Fibroblast of the conjunctiva (primary cell): Measurements from ENCODE around the gene FHIT.

Experiments
- DNase-seq: peaks from one replicate; pipeline ENCODE4 v3.0.0-alpha.2; 2010; ENCODE audit warnings: low read depth

Gene FHIT

GRCh38 chr3:59877263-59878037, 1373.8 kb downstream of the FHIT start:
- no peak for DNase-seq

- DNase-seq: no peak
These were observed 1374.7 kb downstream of the FHIT start for GRCh38 chr3:59876533-59877062.

GRCh38 chr3:59873576-59874230, 1377.5 kb downstream of the FHIT start:
- DNase-seq: no peak

GRCh38 chr3:59872128-59872527, 1379.1 kb downstream of the FHIT start:
- DNase-seq: no peak

GRCh38 chr3:59867185-59868002, 1383.9 kb downstream of the FHIT start:
- DNase-seq: no peak

- no peak for DNase-seq
These were observed 1385.2 kb downstream of the FHIT start for GRCh38 chr3:59866076-59866475.

- DNase-seq: no peak
These were observed 1385.9 kb downstream of the FHIT start for GRCh38 chr3:59865351-59865750.

GRCh38 chr3:59862686-59863085, 1388.6 kb downstream of the FHIT start:
- no peak for DNase-seq

GRCh38 chr3:59857589-59858346, 1393.5 kb downstream of the FHIT start:
- peak; percentile 76 for DNase-seq

- no peak for DNase-seq
These were observed 1394.3 kb downstream of the FHIT start for GRCh38 chr3:59856934-59857460.

GRCh38 chr3:59854061-59854709, 1397.1 kb downstream of the FHIT start:
- DNase-seq: no peak

GRCh38 chr3:59850417-59850816, 1400.8 kb downstream of the FHIT start:
- no peak for DNase-seq

GRCh38 chr3:59845386-59845785, 1405.9 kb downstream of the FHIT start:
- no peak for DNase-seq

GRCh38 chr3:59843821-59844220, 1407.4 kb downstream of the FHIT start:
- no peak for DNase-seq

GRCh38 chr3:59839810-59840515, 1411.3 kb downstream of the FHIT start:
- DNase-seq: no peak

GRCh38 chr3:59839283-59839682, 1412.0 kb downstream of the FHIT start:
- peak; percentile 41 for DNase-seq

- DNase-seq: no peak
These were observed 1414.7 kb downstream of the FHIT start for GRCh38 chr3:59836531-59836930.

- no peak for DNase-seq
These were observed 1418.5 kb downstream of the FHIT start for GRCh38 chr3:59832702-59833101.

GRCh38 chr3:59832241-59832640, 1419.0 kb downstream of the FHIT start:
- no peak for DNase-seq

GRCh38 chr3:59831394-59831793, 1419.9 kb downstream of the FHIT start:
- DNase-seq: no peak
